Measurements from ENCODE around the gene RHBG. TPM values are rescaled to one million over a fixed set of nuclear protein-coding genes. Genes with fewer than 3 reads are reported as not detected.
A peak's percentile ranks its signal among the peaks of the same experiment; 100 is the strongest.

RHBG gene
- total and polyA plus RNA-seq, 2 donors (not counting 3 experiments of a cell fraction or from before 2014, with no cell fraction given) = not detected

DNA sequence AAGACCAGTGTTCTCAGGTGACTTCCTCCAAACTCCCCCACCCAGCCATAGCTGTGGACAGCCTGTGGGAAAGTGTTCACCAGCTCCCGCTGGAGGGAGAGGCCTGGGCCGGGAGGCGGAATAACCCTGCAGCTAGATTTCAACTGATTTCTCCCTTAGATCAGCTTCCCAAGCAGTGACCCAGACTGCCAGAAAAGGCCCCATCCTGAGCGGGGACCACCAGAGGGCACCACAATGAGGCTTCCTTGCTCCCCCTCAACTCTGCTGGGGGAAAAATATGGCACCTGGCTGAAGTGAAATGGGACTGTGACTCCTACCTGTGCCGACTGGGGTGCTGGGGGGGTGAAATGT, 50.8 kb downstream of the RHBG start:
- dilution Hi-C loops (cut with MboI; ENCODE audit: extremely low pct_ligation_motif_present, low sequenced_read_pairs) = no loop called here
- Histone ChIP-seq H4K20me1 (replicated peaks; ENCODE audit: control insufficient read depth, extremely low read depth, insufficient read depth, low read length) (no peaks in the 10 kb centered on the region), H3K4me2 (ENCODE audit: insufficient read depth, low read length) (no peak overlapping the region), H3K27me3 (ENCODE audit: control insufficient read depth in 2 of 2, insufficient read depth in 2 of 2, low read length in 2 of 2) (peaks cover 70 to 72% of the 10 kb centered on the region in 2 experiments), H3K79me2 (ENCODE audit: control insufficient read depth, insufficient read depth, low read length) (no peaks in the 10 kb centered on the region), H3K9me1 (replicated peaks; ENCODE audit: control insufficient read depth, extremely low read depth, insufficient read depth, low read length) (no peaks in the 10 kb centered on the region), H3K36me3 (ENCODE audit: control insufficient read depth in 2 of 2, extremely low read depth in 1 of 2, insufficient read depth in 2 of 2, low read length in 2 of 2) (no peaks in the 10 kb centered on the region), H3K27ac (ENCODE audit: insufficient read depth, low read depth, low read length) (no peak overlapping the region), H3K9ac (replicated peaks; ENCODE audit: extremely low read depth, insufficient read depth, low read length) (no peak overlapping the region), H3K4me1 (ENCODE audit: control insufficient read depth, extremely low read depth, insufficient read depth, low read length) (peaks cover 5% of the 10 kb centered on the region), H3K9me3 (replicated peaks; ENCODE audit: control insufficient read depth, insufficient read depth, low read length) (no peaks in the 10 kb centered on the region), H3K4me3 (replicated peaks in 1 of 3; ENCODE audit: insufficient read depth in 1 of 3, low read depth in 1 of 3, low read length in 3 of 3) (no peak overlapping the region), H2AFZ (ENCODE audit: low read depth, low read length) (no peak overlapping the region)
- DNase-seq (ENCODE audit: low read depth, low spot score) = no peak
- TF ChIP-seq, protein P1, sequence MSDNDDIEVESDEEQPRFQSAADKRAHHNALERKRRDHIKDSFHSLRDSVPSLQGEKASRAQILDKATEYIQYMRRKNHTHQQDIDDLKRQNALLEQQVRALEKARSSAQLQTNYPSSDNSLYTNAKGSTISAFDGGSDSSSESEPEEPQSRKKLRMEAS (IDR thresholded peaks at IDR 0.05; ENCODE audit: insufficient read depth, insufficient read length) = no peak
- TF ChIP-seq CTCF (IDR thresholded peaks at IDR 0.05; ENCODE audit: extremely low read depth in 1 of 2, insufficient read depth in 1 of 2, low read depth in 1 of 2, low read length in 2 of 2) = peak in 1 of 2 donors; percentile 20
- BruUV-seq (replicated peaks) = no TSS peak
- FAIRE-seq = no peak
- intact Hi-C loops (cut with micrococcal nuclease) = no loop called here
- CTCF ChIA-PET = interaction anchor here (1.0 to 8.9 kb wide), 6 partner anchors 10 to 61 kb away, joined by 3 to 78 read pairs (median 4); no protein-coding TSS in a partner anchor
- POLR2A ChIA-PET = no interaction called here

GRCh38 chr1:156420205-156421061, 51.4 kb downstream of the RHBG start:
- peaks cover 5% of the 10 kb centered on the region for H3K4me1 ChIP-seq (ENCODE audit: control insufficient read depth, extremely low read depth, insufficient read depth, low read length)
- no peaks in the 10 kb centered on the region for H3K36me3 ChIP-seq (ENCODE audit: control insufficient read depth in 2 of 2, extremely low read depth in 1 of 2, insufficient read depth in 2 of 2, low read length in 2 of 2)
- H2AFZ ChIP-seq (ENCODE audit: low read depth, low read length) = no peak overlapping the region
- H3K79me2 ChIP-seq (ENCODE audit: control insufficient read depth, insufficient read depth, low read length) = no peaks in the 10 kb centered on the region
- H3K27ac ChIP-seq (ENCODE audit: insufficient read depth, low read depth, low read length) = no peak overlapping the region
- peak overlapping the region; percentile 9 for H3K4me2 ChIP-seq (ENCODE audit: insufficient read depth, low read length)
- POLR2A ChIA-PET = no interaction called here
- DNase-seq (ENCODE audit: low read depth, low spot score) = no peak
- H3K4me3 ChIP-seq (replicated peaks in 1 of 3; ENCODE audit: insufficient read depth in 1 of 3, low read depth in 1 of 3, low read length in 3 of 3) = no peak overlapping the region
- no TSS peak for BruUV-seq (replicated peaks)
- dilution Hi-C loops (cut with MboI; ENCODE audit: extremely low pct_ligation_motif_present, low sequenced_read_pairs) = no loop called here
- CTCF ChIA-PET = interaction anchor here (1.0 to 8.9 kb wide), 5 partner anchors 10 to 62 kb away, joined by 3 to 78 read pairs (median 4); no protein-coding TSS in a partner anchor
- no peaks in the 10 kb centered on the region for H3K9me3 ChIP-seq (replicated peaks; ENCODE audit: control insufficient read depth, insufficient read depth, low read length)
- H3K9me1 ChIP-seq (replicated peaks; ENCODE audit: control insufficient read depth, extremely low read depth, insufficient read depth, low read length) = no peaks in the 10 kb centered on the region
- no peaks in the 10 kb centered on the region for H4K20me1 ChIP-seq (replicated peaks; ENCODE audit: control insufficient read depth, extremely low read depth, insufficient read depth, low read length)
- no peak overlapping the region for H3K9ac ChIP-seq (replicated peaks; ENCODE audit: extremely low read depth, insufficient read depth, low read length)
- no peak for FAIRE-seq
- TF ChIP-seq, protein P1 (IDR thresholded peaks at IDR 0.05; ENCODE audit: insufficient read depth, insufficient read length) = no peak
- peak; percentile 99 for TF ChIP-seq EZH2 (IDR thresholded peaks at IDR 0.05; ENCODE audit: borderline replicate concordance, low read depth, low read length, severe bottlenecking)
- peaks cover 74 to 75% of the 10 kb centered on the region in 2 experiments for H3K27me3 ChIP-seq (ENCODE audit: control insufficient read depth in 2 of 2, insufficient read depth in 2 of 2, low read length in 2 of 2)
- intact Hi-C loops (cut with micrococcal nuclease) = no loop called here

Measured in endothelial cell of umbilical vein (primary cell).